Endothelial cell of umbilical vein (primary cell): ENCODE data around the gene OTOP2. TPM values are rescaled to one million over a fixed set of nuclear protein-coding genes. Genes with fewer than 3 reads are reported as not detected.

ENCODE experiments used
- BruUV-seq: library from RNA; stranded (reverse); fragments of 400-500 nt; replicated peaks from 2 replicates; lab custom pipeline; 2021; lab: Mats Ljungman, UMichigan
- CTCF ChIA-PET: fragments of 300-600, 350-600 bp; sonication (Branson Sonifier 250); formaldehyde crosslinking; loops from one replicate; lab custom pipeline; 2021; ENCODE audit warnings: antibody characterized with exemption, inconsistent platforms; lab: Charles Lee
- POLR2A ChIA-PET: fragments of 300-600, 350-600 bp; sonication (Branson Sonifier 250); formaldehyde crosslinking; loops from one replicate; lab custom pipeline; 2021; ENCODE audit warnings: antibody characterized with exemption, inconsistent platforms; lab: Charles Lee
- DNase-seq: peaks from one replicate; pipeline ENCODE4 v3.0.0-alpha.2; 2011; ENCODE audit warnings: low read depth, low spot score
- FAIRE-seq: peaks from 2 replicates; lab custom pipeline; 2011; peaks lifted over from hg19 to GRCh38; lab: Jason Lieb, UNC
- H2AFZ ChIP-seq: 2 replicates; pipeline ENCODE4 v1.6.0; 2012; ENCODE audit warnings: low read depth, low read length, control low read depth, inconsistent platforms
- H3K27ac ChIP-seq: 2 replicates; pipeline ENCODE4 v1.5.1; 2011; ENCODE audit warnings: low read depth, mild to moderate bottlenecking, control low read depth, low read length, moderate library complexity; ENCODE audit not compliant: insufficient read depth
- H3K27me3 ChIP-seq, 2 experiments: 2 replicates each; pipeline versions ENCODE4 v1.6.0 to v1.6.1; 2011; ENCODE audit warnings: low read length in 2 of 2, mixed read lengths in 1 of 2; ENCODE audit not compliant: control insufficient read depth in 2 of 2, insufficient read depth in 2 of 2
- H3K36me3 ChIP-seq, 2 experiments: 2 replicates in 1 of 2; 3 replicates in 1 of 2; pipeline ENCODE4 v1.5.1; 2011; ENCODE audit warnings: low read length in 2 of 2, mild to moderate bottlenecking in 1 of 2, moderate library complexity in 1 of 2; ENCODE audit not compliant: control insufficient read depth in 2 of 2, insufficient read depth in 2 of 2; ENCODE audit errors: extremely low read depth in 1 of 2
- H3K4me1 ChIP-seq: 3 replicates; pipeline ENCODE4 v1.5.1; 2011; ENCODE audit warnings: mild to moderate bottlenecking, low read length; ENCODE audit not compliant: control insufficient read depth, insufficient read depth; ENCODE audit errors: extremely low read depth
- H3K4me2 ChIP-seq: 2 replicates; pipeline ENCODE4 v1.6.1; 2011; ENCODE audit warnings: low read length, control low read depth, mixed read lengths; ENCODE audit not compliant: insufficient read depth
- H3K4me3 ChIP-seq, 3 experiments: fragments of 200-600 bp in 1 of 3; sonication (generic), shearing (Covaris generic) in 1 of 3; replicated peaks in 1 of 3; 2 replicates each; pipeline ENCODE4 v1.5.1; 2011 to 2016; ENCODE audit warnings: control low read depth in 3 of 3, low read length in 3 of 3, mild to moderate bottlenecking in 2 of 3, inconsistent platforms in 1 of 3, low read depth in 1 of 3, moderate library complexity in 1 of 3; ENCODE audit not compliant: insufficient read depth in 1 of 3
- H3K79me2 ChIP-seq: 2 replicates; pipeline ENCODE4 v1.6.0; 2012; ENCODE audit warnings: low read length, inconsistent platforms; ENCODE audit not compliant: control insufficient read depth, insufficient read depth
- H3K9ac ChIP-seq: replicated peaks from 2 replicates; pipeline ENCODE3; 2011; ENCODE audit warnings: low read length, control low read depth; ENCODE audit not compliant: insufficient read depth; ENCODE audit errors: extremely low read depth
- H3K9me1 ChIP-seq: replicated peaks from 3 replicates; pipeline ENCODE4 v1.6.0; 2011; ENCODE audit warnings: mild to moderate bottlenecking, low read length; ENCODE audit not compliant: control insufficient read depth, insufficient read depth; ENCODE audit errors: extremely low read depth
- H3K9me3 ChIP-seq: replicated peaks from 2 replicates; pipeline ENCODE4 v1.5.1; 2012; ENCODE audit warnings: low read length, inconsistent platforms; ENCODE audit not compliant: control insufficient read depth, insufficient read depth
- H4K20me1 ChIP-seq: replicated peaks from 2 replicates; pipeline ENCODE3; 2011; ENCODE audit warnings: mild to moderate bottlenecking, low read length; ENCODE audit not compliant: control insufficient read depth, insufficient read depth; ENCODE audit errors: extremely low read depth
- CTCF ChIP-seq, 2 donors: IDR thresholded peaks; 1 replicate in 1 of 2; 2 replicates in 1 of 2; pipeline ENCODE4 v1.5.1; 2011; ENCODE audit warnings: low read length in 2 of 2, mild to moderate bottlenecking in 2 of 2, moderate library complexity in 2 of 2, control low read depth in 1 of 2, inconsistent platforms in 1 of 2, low read depth in 1 of 2; ENCODE audit not compliant: insufficient read depth in 1 of 2; ENCODE audit errors: extremely low read depth in 1 of 2
- EZH2 ChIP-seq: IDR thresholded peaks from 2 replicates; pipeline ENCODE4 v1.6.1; 2012; ENCODE audit warnings: borderline replicate concordance, low read depth, mild to moderate bottlenecking, moderate library complexity, low read length, inconsistent platforms; ENCODE audit not compliant: severe bottlenecking
- FOS ChIP-seq: IDR thresholded peaks from 2 replicates; pipeline ENCODE4 v1.6.1; 2011; ENCODE audit warnings: mild to moderate bottlenecking, low read length, moderate library complexity, borderline replicate concordance; ENCODE audit not compliant: insufficient read depth
- GATA2 ChIP-seq: IDR thresholded peaks from 2 replicates; pipeline ENCODE4 v1.7.0; 2011; ENCODE audit warnings: low read depth, mild to moderate bottlenecking, moderate library complexity, mixed read lengths, low read length; ENCODE audit not compliant: insufficient read length, insufficient read depth
- JUN ChIP-seq: IDR thresholded peaks from 2 replicates; pipeline ENCODE4 v1.6.1; 2011; ENCODE audit warnings: borderline replicate concordance, low read depth; ENCODE audit not compliant: insufficient read length, insufficient read depth
- MAX ChIP-seq: IDR thresholded peaks from 2 replicates; pipeline ENCODE4 v1.6.1; 2011; ENCODE audit not compliant: insufficient read depth, insufficient read length
- MYC ChIP-seq: IDR thresholded peaks from one replicate; pipeline ENCODE4 v1.6.1; 2011; ENCODE audit warnings: mild to moderate bottlenecking, low read depth, low read length
- POLR2A ChIP-seq: IDR thresholded peaks from 2 replicates; pipeline ENCODE4 v1.6.1; 2012; ENCODE audit warnings: low read depth, mild to moderate bottlenecking, control low read depth, low read length
- POLR2AphosphoS5 ChIP-seq: IDR thresholded peaks from 2 replicates; pipeline ENCODE4 v1.6.1; 2012; ENCODE audit warnings: low read depth, mild to moderate bottlenecking, control low read depth, low read length, moderate library complexity; ENCODE audit not compliant: insufficient read depth
- dilution Hi-C: fragments of 300-500 bp; cut with MboI; formaldehyde crosslinking; loops from one replicate; pipeline ENCODE4 v1.15.0; 2019; ENCODE audit warnings: low sequenced_read_pairs; ENCODE audit not compliant: extremely low pct_ligation_motif_present
- intact Hi-C: fragments of 100-400 bp; cut with micrococcal nuclease; formaldehyde crosslinking; loops from one replicate; pipeline ENCODE4 v1.10.0; 2022
- polyA plus RNA-seq, 4 experiments: library from polyadenylated mRNA; depleted of rRNA in 3 of 4; stranded (reverse) in 3 of 4; unstranded in 1 of 4; fragments of >200 nt; gene quantifications; 2 replicates each; pipeline versions ENCODE4 v1.2.1 to v1.2.3, GENCODE V29; 2011 to 2012; ENCODE audit warnings: missing spikeins in 1 of 4
- total RNA-seq: library from RNA; stranded (reverse); gene quantifications from 2 replicates; pipeline ENCODE4 v1.2.3, GENCODE V29; 2021

OTOP2 gene
- total and polyA plus RNA-seq, 2 donors (not counting 3 experiments of a cell fraction or from before 2014, with no cell fraction given) = not detected

GRCh38 chr17:74878658-74879057, 45.4 kb upstream of the OTOP2 start:
- dilution Hi-C loops = no loop called here
- no peaks in the 10 kb centered on the region for H3K36me3 ChIP-seq
- intact Hi-C loops = no loop called here
- FAIRE-seq = no peak
- no peak overlapping the region for H3K4me3 ChIP-seq
- no peaks in the 10 kb centered on the region for H3K9me3 ChIP-seq
- no peak overlapping the region for H3K27ac ChIP-seq
- H3K9ac ChIP-seq = no peak overlapping the region
- no peaks in the 10 kb centered on the region for H3K9me1 ChIP-seq
- TF ChIP-seq POLR2AphosphoS5 = no peak
- TF ChIP-seq POLR2A = no peak
- no peak for TF ChIP-seq FOS
- no peak for TF ChIP-seq GATA2
- no peak for TF ChIP-seq EZH2
- POLR2A ChIA-PET = no interaction called here
- H3K79me2 ChIP-seq = no peaks in the 10 kb centered on the region
- H3K4me1 ChIP-seq = peaks cover 5% of the 10 kb centered on the region
- no TSS peak for BruUV-seq
- CTCF ChIA-PET = no interaction called here
- no peaks in the 10 kb centered on the region for H3K27me3 ChIP-seq
- H3K4me2 ChIP-seq = no peak overlapping the region
- no peak overlapping the region for H2AFZ ChIP-seq
- no peaks in the 10 kb centered on the region for H4K20me1 ChIP-seq
- DNase-seq = no peak

- FAIRE-seq (no peak), DNase-seq (no peak)
- ChIA-PET POLR2A (no interaction called here), CTCF (no interaction called here)
- Histone ChIP-seq H3K27ac (no peak overlapping the region), H3K4me1 (no peaks in the 10 kb centered on the region), H2AFZ (no peak overlapping the region), H3K27me3 (no peaks in the 10 kb centered on the region), H4K20me1 (no peaks in the 10 kb centered on the region), H3K9me1 (no peaks in the 10 kb centered on the region), H3K4me2 (no peak overlapping the region), H3K9me3 (no peaks in the 10 kb centered on the region), H3K4me3 (no peak overlapping the region), H3K79me2 (no peaks in the 10 kb centered on the region), H3K36me3 (no peaks in the 10 kb centered on the region), H3K9ac (no peak overlapping the region)
- TF ChIP-seq EZH2 (no peak), MAX (no peak), MYC (no peak), CTCF (IDR thresholded peaks at IDR 0.05; ENCODE audit: extremely low read depth in 1 of 2, insufficient read depth in 1 of 2, low read depth in 1 of 2, low read length in 2 of 2) (no peak), POLR2A (no peak), FOS (no peak), POLR2AphosphoS5 (no peak), JUN (no peak)
- dilution Hi-C loops = no loop called here
- intact Hi-C loops = no loop called here
- BruUV-seq = no TSS peak
Measured at GRCh38 chr17:74879308-74879707, 44.8 kb upstream of the OTOP2 start.
